HG02798 (cell line): Measurements from ENCODE around the gene RRP12.
"Not testable (repeated sequence)": the region's sequence is repeated elsewhere in the genome, so short reads cannot be mapped to it uniquely, and the experiment has no call there.

ENCODE experiments used
- ATAC-seq: cut with Tn5 transposase; IDR thresholded peaks from one replicate; pipeline ENCODE4 v1.9.1; 2021; ENCODE audit warnings: mild to moderate bottlenecking; ENCODE audit not compliant: unreplicated experiment, poor library complexity

The RRP12 gene

DNA sequence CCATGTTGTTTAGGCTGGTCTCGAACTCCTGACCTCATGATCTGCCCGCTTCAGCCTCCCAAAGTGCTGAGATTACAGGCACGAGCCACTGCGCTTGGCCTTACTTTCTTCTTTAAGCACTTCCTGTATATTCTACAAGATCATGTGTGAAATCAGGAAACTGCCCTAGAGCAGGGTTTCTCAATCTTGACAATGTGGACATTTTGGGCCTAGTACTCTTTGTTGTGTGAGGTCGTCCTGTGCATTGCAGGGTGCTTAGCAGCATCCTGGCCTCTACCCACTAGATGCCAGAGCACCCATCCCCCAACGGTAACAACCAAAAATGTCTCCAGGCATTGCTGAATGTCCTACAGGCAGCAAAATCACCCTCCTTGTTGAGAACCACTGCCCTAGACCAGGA is 24.7 kb downstream of the RRP12 start:
- no peak for ATAC-seq

DNA sequence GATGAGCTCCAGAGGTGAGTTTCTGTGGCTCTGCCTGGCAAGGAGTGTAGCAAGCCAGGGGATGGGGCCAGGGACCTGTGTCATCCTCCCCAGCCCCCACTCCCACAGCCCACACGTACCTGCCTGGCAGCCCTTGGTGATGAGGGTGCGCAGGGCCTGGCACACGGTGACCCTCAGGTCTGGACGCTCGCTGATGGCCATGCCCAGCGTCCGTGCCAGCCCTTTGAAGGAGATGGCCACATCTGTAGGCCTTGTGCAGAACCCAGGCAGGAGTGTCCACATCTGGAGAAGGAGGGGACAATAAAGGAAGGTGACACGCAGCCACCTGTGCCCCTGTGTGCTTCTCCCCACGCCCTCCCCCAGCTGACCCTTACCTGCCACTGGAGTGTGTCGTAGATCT is 27.7 kb downstream of the RRP12 start:
- ATAC-seq = no peak

DNA sequence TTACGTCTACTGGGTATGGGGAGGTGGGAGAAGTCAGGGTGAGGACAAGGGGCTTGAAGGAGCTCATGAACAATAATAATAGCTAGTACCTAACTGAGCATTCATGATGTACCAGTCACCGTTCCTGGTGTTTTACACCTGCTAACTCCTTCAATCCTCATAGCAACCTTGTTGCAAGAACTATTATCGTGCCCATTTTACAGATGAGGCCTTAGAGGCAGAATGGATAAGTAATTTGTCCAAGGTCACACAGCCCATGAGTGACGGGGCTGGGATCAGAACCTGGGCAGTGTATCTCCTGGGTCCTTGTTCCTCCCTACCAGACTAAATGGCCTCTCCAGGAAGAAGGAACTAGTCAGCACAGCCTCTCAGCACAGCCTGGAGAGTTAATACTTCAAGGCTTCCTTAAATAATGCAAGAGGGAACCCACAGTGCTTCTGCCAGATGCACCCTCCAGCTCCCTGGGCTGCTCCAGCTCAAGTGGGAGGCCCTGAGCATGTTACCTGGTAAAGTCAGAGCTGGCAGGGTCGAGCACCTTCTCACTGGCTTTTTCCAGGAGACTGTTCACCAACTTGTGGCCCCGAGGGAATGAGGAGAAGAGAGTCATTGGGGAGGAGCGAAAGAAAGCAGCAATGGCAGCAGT is 28.8 kb downstream of the RRP12 start:
- ATAC-seq = no peak

DNA sequence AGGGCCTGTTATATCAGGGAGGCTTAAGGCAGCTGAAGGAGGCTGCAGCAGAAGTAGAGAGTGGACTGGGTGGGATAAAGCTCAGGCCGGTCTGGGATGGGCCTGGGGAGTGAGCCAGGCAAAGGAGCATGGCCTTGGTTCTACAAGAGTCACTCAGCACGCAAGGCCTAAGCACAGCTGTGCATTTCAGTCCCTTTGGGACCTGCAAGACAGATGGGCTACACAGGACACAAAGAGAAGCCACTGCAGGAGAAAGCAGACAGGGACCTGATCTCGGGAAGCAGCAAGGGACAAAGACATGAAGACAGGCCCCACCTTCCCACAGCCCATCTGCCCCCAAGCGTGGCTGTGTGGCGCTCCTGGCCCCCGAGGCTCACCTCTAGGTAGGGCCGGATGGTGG is 29.4 kb downstream of the RRP12 start:
- ATAC-seq = no peak

DNA sequence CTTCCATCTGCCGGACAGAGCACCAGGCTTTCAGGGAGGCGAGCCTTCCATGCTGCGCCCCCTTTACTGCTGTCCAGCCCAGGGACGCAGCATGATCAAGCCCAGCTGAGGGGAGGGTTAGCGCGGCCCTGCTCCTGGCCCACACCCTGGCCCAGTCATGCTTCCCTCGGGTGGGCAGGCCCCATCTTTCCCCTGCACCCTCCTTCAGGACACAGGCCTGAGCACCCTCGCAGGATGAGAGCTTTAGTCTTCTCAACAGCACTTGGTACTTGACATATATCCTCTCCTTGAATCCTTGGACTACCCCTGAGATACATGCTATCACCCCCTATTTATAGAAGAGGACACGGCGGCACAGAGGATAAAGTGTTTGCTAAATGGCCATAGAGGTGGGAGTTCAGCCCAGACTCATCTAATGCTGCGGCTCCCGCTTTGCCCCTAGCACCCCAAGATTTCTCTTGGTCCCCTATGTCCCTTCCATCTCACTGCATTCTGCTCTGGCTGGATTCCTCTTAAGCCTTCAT is 34.0 kb downstream of the RRP12 start:
- no peak for ATAC-seq

DNA sequence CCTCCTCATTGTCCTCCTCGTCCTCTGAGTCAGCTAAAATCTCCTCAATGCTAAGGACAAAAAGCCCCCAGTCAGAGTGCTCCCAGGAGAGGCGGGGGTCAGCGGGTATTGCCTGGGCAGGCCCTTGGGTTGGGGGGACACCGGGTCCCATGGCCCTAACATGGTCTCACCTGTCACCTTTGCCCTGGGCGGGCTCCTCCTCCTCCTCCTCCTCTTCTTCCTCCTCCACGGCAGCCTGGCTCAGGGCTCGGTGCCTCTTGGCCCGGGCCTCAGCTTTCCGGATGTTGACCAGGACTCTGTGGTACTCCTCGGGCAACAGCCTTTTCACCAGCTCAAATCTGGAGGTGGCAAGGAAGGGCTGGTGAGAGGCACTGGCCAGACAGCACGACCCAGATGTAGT is 34.6 kb downstream of the RRP12 start:
- ATAC-seq = no peak

DNA sequence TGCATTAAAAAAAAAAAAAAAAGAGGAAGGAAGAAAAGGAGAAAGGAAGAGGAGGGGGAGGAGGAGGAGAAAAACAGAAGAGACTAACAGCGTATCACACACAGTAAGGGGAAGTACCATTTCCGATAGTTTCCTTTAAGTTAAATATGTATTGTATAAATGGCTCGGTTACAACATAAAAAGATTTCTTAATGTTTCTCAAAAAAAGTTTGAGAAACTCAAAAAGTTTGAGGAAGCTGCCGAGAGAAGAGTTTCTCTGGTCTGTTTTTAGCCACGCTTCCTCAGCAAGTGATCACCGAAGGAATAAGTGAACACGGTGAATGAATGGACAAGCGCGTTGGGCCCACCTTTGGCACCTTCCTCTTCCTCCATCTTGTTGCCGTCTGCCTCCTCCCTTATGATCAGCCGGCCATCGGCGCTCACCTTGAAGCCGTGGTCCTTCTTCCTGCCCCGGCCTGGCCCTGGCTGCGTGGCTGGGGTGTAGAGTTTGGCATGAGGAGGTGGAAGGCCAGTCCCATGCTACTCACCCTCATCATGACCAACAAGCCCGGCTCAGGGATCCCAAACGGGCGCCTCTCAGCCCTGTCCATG is 35.3 kb downstream of the RRP12 start:
- ATAC-seq = no peak

DNA sequence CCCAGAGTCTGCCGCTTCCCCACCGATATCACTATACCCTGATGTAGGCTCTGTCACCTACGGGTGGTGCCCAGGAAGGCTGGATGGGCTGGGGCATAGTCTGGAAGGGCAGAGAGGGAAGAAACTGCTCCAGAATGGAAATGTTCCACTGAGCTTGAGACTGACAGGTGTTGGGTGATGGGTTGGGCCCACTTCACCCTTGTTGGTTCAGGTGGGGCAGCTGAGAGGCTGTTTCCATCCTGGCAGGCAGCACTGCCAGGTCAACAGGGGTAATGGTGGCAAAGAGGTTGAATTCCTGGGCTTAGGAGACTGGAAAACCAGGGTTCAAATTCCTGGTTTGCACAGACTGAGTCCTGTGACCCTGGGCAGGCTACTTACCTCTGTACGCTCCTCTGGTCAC is 38.1 kb downstream of the RRP12 start:
- ATAC-seq = no peak

DNA sequence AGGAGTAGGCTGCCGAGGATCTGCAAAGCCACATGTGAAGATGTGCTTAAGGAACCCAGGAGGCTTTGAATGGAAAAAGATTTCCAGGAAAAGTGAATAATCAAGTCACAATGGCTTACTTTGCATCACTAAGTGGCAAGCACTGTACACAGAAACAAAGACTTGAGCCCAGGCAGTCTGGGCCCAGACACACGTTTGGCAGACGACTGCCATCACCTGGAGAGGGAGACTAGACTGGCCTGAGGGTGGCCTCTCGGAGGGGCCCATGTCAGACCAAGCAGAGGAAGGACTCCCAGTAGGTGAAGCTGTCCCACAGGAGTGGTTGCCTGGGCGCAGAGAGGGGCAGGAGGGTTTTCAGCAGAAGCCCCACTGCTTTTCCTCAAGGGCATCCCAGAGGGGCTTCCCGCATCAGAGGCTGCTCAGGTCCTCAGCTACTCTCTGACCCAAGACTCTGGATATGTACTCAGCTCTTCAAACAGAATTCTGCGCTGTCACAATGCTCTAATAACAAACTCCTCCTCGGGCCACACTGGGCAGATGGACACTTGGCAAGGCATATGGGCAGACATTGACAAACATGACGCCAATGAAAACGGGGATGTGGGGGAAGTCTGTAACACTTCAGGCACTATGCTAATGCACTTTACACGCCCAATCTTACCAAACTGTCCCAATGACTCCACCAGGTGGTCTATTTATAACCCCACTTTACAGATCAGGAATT is 38.7 kb downstream of the RRP12 start:
- no peak for ATAC-seq

DNA sequence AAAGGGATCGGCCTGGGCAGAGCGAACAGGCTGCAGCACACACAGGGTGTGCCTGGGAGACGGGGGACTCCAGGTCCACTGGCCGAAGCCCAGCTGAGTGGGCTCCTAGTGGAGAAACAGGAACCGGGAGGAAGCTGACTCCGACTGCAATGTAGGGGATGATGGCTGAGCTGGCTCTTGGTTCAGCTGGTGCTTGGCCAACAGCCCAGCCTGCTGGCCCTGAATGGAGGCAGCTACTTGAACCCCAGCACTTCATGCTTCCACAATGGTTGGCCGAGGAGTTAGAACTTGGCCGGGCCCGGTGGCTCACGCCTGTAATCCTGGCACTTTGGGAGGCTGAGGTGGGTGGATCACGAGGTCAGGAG is 39.6 kb downstream of the RRP12 start:
- no peak for ATAC-seq

DNA sequence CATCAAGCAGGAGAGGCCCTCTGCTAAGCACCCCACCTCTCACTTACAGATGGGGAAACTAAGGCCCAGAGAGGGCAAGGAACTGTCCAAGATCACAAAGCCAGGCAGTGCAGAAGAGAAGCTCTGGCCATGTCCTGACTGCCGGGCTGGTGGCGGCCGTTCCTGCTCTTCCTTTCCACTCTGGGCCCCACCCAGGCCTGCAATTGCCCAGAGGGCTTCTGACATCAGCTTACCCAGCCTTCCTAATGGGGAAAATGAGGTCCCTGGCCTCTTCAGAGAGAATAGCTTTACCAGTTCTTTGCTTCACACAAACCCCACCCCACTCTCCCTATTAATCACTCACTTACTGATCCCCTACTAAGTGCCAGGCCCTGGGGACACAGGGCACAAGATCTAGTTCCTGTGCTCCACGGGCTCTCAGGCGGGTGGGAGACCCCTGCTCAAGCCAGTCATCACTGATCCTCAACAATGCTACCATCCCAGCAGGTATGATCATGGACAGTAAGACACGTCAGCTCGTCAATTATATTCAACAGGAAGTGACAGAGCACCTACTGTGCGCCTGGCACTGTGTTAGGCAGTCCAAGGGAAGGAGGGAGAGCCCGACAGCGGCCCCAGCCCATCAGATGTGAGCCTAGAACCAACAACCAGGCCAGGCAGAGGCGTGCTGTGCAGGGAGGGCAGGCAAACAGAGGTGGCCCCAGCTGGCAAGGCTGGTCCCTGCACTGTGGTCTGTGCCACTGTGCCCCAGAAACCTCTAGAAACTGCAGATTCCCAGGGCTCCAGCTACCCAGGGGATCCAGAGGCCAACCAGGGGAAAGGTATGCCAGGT is 40.2 kb downstream of the RRP12 start:
- no peak for ATAC-seq

DNA sequence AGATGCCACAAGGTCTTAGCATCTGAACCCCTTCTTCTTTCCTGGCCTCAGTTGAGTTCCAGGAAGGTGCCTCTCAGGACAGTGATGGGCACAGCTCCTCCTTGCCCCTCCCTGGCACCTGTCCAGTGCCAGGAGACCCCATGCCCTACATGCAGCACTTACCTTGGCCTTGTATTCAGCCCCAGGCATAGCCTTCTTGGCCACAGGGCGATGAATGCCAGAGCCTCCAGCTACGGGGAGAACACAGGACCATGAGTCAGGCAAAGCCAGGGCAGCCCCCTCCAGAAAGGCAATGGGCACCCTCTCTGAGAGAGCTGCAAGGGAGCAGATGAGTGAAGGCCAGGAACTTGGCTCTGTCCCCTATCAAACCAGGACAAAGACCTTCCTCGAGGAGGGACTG is 42.4 kb downstream of the RRP12 start:
- no peak for ATAC-seq

DNA sequence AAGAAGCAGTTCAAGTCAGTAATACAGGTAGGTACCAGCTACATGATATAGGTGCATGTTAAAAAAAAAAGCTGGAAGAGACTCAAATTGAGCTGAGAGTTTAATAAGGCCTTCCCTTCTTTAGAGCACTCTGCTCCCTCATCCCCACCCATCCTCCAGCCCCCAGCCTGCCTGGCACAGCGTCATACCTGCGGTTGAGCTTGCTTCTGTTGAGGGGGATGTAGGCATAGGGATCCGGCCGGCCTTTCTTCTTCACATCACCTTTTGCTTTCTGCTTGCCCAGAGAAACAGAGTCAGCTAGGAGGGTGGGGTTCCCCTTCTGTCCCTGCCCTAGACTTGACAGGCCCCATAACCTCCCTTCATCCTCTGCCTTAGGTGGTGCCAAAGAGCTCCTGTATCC is 42.8 kb downstream of the RRP12 start:
- no peak for ATAC-seq

DNA sequence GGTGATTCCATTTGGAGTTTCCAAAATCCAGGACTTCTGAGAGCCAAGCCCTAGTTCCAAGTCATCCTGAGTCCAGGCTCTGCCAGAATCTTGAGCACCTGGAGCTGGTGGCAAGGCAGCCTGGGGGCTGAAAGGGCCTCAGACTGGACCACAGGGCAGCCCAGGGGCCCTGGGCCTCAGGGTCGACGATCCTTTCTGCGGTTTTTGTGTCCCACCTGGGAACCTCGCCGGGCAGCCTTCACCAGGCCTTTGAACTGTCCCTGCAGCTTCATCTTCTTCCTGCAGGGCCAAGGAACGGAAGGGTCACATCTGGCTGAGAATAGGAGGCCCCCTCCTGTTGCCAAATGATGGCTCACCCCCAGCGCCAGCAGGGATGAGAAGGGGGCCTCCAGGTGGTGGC is 44.2 kb downstream of the RRP12 start:
- no peak for ATAC-seq

DNA sequence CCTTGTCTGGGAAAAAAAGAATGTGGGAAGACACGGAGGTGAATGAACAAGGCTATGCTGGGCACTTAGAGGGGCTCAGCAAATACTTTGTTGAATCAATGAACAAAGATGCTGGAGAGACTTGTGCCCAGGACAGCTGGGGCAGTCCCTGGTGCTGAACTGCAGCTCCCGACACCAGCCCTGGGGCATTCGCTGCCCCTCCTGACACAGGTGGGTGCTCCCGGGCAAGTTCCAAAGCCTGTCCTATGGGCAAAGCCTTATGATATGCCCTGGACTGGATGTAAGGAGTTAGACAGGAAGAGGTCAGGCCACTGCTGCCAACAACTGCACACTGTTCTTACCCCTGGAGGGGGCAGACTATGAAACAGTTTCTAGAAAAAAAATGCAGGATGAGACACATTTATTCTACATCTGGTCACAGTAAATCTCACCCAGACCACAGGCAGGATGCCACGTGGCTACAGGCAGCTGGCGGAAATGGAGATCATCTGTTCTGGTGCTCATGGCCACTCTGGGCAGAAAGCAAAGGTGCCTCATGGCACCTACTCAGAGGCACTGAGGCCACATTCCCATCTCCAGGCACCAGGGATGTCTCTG is 44.7 kb downstream of the RRP12 start:
- ATAC-seq = no peak

DNA sequence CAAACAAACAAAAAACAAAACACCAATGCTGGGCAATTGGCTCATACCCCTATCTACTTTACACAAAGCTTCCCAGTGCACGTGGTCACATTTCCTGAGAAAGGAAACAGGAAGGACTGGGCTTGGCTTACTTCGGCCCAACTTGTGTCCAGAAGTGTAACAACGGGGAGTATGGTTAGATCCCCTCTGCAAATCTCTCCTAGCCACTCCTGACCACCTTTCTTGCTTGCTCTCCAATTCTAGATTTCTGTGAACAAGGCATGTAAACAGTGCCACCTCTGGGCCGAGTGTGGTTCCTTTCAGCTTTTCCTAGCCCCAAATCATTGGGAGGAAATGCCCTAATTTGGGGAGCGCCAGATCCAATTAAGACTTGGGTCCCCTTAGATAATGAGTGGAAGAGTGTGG is 45.6 kb downstream of the RRP12 start:
- no peak for ATAC-seq

DNA sequence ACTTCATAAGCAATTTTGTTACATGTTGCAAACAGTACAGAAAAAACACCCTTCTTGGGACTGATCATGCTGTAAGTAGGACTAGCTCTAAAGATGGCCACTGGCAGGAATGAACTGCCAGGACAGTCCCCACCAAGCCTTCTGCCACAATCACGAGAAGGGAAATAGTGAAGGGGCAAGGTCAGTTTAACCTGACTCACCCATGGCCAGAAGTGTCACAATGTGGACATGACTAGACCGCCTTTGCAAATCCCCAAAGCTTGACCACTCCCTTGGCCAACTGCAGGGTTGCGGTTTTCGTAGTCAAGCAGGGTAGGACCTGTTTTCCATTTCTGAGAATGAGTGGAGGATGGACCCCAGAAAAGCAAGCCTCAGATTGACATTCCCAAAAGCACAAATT is 47.2 kb downstream of the RRP12 start:
- ATAC-seq = no peak

DNA sequence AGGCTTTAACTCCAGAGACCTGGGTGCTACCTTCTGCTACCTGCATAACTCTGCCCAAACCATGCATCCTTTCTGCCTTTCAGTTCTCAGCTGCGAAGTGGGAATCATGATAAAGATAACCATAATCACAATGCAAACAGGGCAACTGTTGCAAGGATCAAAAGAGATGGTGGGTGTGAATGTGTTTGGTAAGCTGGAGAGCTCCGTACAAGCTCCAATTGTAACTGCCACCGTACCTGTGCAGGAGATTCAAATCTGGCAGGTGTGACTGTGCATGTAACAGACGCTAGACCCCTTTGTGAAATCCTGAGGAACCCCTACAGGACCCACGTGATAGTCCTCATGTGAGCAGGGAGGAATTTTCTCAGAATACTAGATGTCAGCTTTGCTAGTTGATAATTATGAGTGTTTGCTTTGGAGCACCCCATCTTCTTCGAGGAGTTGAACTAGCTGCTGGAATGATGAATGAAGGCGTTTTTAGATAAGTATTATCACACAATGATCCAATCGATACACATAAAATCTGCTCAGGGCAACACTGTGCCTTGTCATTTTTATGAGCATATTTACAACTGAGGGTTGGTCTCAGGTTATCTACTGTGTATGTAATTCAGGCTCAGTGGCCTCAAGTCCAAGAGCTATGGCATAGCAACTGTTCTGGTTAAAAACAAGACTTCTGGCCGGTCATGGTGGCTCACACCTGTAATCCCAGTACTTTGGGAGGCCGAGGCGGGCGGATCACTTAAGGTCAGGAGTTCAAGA is 51.2 kb downstream of the RRP12 start:
- ATAC-seq = no peak

DNA sequence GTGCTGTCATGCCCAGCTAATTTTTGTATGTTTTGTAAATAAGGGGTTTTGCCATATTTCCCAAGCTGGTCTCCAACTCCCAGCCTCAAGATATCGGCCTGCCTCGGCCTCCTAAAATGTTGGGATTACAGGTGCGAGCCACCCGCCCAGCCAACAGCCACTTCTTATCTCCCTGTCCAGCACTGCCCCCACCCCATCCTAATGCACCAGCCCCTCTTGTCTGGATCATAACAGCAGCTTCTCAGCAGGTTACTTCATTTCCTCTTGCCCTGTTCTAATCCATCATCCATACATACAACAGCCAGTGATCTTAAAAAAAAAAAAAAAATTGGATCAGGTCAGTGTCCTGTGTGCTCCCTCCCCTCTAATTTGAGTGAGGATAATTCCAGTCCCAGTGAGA is 53.8 kb downstream of the RRP12 start:
- ATAC-seq = no peak

DNA sequence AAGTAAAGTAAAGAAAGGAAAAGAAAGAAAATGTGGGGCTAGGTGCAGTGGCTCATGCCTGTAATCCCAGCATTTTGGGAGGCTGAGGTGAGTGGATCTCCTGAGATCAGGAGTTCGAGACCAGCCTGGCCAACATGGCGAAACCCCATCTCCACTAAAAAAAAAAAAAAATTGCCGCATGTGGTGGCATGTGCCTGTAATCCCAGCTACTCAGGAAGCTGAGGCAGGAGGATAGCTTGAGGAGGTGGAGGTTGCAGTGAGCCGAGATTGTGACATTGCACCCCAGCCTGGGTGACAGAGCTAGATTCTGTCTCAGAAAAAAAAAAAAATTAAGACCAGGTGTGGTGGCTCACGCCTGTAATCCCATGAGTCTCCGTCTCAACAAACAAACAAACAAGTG is 57.5 kb downstream of the RRP12 start:
- ATAC-seq = not testable (repeated sequence)
